ENCODE data around the gene TAS1R2.

DNA sequence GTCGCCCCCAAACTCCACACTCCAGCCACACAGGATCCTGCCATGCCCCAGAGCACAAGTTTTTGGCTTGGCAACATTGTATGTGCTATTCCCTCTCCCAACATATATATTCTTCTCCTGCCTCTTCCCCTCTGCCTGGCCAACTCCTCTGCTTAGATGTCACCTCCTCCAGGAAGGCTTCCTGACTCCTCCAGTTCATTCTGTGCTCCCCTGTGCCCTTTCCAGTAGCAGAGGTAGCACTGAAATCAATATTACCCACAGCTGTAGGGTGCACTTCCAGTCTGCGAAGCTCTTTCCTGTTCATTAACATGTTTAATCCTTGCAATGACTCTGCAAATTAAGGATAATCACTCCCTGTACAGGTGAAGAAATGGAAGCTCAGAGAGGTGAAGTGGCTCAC lies 21.7 kb upstream of the TAS1R2 start:
- TF ChIP-seq, protein P1, sequence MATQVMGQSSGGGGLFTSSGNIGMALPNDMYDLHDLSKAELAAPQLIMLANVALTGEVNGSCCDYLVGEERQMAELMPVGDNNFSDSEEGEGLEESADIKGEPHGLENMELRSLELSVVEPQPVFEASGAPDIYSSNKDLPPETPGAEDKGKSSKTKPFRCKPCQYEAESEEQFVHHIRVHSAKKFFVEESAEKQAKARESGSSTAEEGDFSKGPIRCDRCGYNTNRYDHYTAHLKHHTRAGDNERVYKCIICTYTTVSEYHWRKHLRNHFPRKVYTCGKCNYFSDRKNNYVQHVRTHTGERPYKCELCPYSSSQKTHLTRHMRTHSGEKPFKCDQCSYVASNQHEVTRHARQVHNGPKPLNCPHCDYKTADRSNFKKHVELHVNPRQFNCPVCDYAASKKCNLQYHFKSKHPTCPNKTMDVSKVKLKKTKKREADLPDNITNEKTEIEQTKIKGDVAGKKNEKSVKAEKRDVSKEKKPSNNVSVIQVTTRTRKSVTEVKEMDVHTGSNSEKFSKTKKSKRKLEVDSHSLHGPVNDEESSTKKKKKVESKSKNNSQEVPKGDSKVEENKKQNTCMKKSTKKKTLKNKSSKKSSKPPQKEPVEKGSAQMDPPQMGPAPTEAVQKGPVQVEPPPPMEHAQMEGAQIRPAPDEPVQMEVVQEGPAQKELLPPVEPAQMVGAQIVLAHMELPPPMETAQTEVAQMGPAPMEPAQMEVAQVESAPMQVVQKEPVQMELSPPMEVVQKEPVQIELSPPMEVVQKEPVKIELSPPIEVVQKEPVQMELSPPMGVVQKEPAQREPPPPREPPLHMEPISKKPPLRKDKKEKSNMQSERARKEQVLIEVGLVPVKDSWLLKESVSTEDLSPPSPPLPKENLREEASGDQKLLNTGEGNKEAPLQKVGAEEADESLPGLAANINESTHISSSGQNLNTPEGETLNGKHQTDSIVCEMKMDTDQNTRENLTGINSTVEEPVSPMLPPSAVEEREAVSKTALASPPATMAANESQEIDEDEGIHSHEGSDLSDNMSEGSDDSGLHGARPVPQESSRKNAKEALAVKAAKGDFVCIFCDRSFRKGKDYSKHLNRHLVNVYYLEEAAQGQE (IDR thresholded peaks at IDR 0.05; ENCODE audit: insufficient replicate concordance, low read depth): no peak
- TF ChIP-seq, protein P2, sequence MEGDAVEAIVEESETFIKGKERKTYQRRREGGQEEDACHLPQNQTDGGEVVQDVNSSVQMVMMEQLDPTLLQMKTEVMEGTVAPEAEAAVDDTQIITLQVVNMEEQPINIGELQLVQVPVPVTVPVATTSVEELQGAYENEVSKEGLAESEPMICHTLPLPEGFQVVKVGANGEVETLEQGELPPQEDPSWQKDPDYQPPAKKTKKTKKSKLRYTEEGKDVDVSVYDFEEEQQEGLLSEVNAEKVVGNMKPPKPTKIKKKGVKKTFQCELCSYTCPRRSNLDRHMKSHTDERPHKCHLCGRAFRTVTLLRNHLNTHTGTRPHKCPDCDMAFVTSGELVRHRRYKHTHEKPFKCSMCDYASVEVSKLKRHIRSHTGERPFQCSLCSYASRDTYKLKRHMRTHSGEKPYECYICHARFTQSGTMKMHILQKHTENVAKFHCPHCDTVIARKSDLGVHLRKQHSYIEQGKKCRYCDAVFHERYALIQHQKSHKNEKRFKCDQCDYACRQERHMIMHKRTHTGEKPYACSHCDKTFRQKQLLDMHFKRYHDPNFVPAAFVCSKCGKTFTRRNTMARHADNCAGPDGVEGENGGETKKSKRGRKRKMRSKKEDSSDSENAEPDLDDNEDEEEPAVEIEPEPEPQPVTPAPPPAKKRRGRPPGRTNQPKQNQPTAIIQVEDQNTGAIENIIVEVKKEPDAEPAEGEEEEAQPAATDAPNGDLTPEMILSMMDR (IDR thresholded peaks at IDR 0.05; ENCODE audit: insufficient read depth, low read length): no peak

All from HL-60 (cell line).